Large intestine (tissue), 3 donors: ENCODE results near the gene COPS4. TPM values are rescaled to one million over a fixed set of nuclear protein-coding genes. Genes with fewer than 3 reads are reported as not detected.
"Not testable (repeated sequence)": the region's sequence is repeated elsewhere in the genome, so short reads cannot be mapped to it uniquely, and the experiment has no call there.

ENCODE experiments used
- DNase-seq, 2 donors: peaks; one replicate each; pipeline versions ENCODE4 v3.0.0 to v3.0.0-alpha.2; 2013
- H3K27ac ChIP-seq: one replicate; pipeline ENCODE4 v1.5.1; 2013; ENCODE audit warnings: low read length
- H3K27me3 ChIP-seq: 2 replicates; pipeline ENCODE4 v1.6.1; 2013; ENCODE audit warnings: low read length; ENCODE audit not compliant: control insufficient read depth, insufficient read depth
- H3K36me3 ChIP-seq: 2 replicates; pipeline ENCODE4 v1.6.1; 2013; ENCODE audit warnings: low read length; ENCODE audit not compliant: control insufficient read depth, insufficient read depth
- H3K4me1 ChIP-seq: one replicate; pipeline ENCODE4 v1.6.1; 2013; ENCODE audit warnings: low read length; ENCODE audit not compliant: control insufficient read depth, insufficient read depth
- H3K4me3 ChIP-seq: one replicate; pipeline ENCODE4 v1.5.1; 2013; ENCODE audit warnings: low read length
- H3K9me3 ChIP-seq: one replicate; pipeline ENCODE4 v1.6.1; 2013; ENCODE audit warnings: mild to moderate bottlenecking, low read depth, low read length, moderate library complexity; ENCODE audit not compliant: control insufficient read depth
- WGBS: methylation state at CpG from one replicate; pipeline ENCODE4 v1.1.5; 2013; ENCODE audit warnings: low lambda C conversion rate; ENCODE audit not compliant: insufficient coverage; 5-methylcytosine and 5-hydroxymethylcytosine counted together
- polyA plus RNA-seq: library from polyadenylated mRNA; unstranded; fragments of 120-200 nt; gene quantifications from one replicate; pipeline ENCODE4 v1.2.1, GENCODE V29; 2013

The COPS4 gene
- polyA plus RNA-seq, 1 donor, result 51.2 TPM

GRCh38 chr4:83109480-83110222 lies 74.7 kb downstream of the COPS4 start:
- H3K27me3 ChIP-seq, result no peaks in the 10 kb centered on the region
- peaks cover 8% of the 10 kb centered on the region for H3K36me3 ChIP-seq
- WGBS, result no CpG with 5 or more reads among the region's 64 CpGs
- H3K9me3 ChIP-seq, result no peaks in the 10 kb centered on the region
- peak in 1 of 2 donors; percentile 28 for DNase-seq
- H3K4me3 ChIP-seq, result peak overlapping the region; percentile 62
- H3K27ac ChIP-seq, result peak overlapping the region; percentile 77
- peaks cover 12% of the 10 kb centered on the region for H3K4me1 ChIP-seq

- peak overlapping the region; percentile 62 for H3K4me3 ChIP-seq
- H3K36me3 ChIP-seq, result peaks cover 1% of the 10 kb centered on the region
- H3K27me3 ChIP-seq, result no peaks in the 10 kb centered on the region
- WGBS, result 38% methylated on average over 1 of the region's 18 CpGs
- no peaks in the 10 kb centered on the region for H3K9me3 ChIP-seq
- peak; percentile 86 to 94 for DNase-seq
- H3K27ac ChIP-seq, result peak overlapping the region; percentile 77
- peaks cover 16% of the 10 kb centered on the region for H3K4me1 ChIP-seq
Measured at GRCh38 chr4:83110223-83110945, 75.4 kb downstream of the COPS4 start.

DNA sequence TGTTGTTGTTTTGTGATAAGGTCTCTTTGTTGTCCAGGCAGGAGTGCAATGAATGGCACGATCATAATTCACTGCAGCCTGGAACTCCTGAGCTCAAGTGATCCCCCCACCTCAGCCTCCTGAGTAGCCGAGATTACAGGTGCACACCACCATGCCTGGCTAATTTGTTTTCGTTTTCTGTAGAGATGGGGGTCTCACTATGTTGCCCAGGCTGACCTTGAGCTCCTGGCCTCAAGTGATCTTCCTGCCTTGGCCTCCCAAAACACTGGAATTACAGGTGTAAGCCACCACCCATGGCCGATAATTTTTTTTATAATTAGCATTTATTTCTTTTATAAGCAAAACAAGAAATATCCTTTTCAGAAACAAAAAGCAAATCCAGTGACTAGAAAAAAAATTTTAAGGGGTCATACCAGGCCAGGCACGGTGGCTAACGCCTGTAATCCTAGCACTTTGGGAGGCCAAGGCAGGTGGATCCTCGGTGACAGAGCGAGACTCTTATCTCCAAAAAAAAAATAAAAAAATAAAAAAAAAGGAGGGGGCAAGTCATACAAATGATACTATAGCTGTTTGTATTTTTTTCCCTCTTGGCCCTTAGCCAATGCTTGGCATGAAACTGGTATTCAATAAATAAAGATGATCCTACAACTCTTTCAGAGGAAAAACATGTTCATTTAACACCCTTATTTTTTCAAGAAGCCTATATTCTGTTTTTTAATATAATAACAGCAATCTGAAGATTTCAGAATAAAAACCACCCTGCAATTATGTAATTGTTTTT lies 76.2 kb downstream of the COPS4 start:
- H3K36me3 ChIP-seq, result no peaks in the 10 kb centered on the region
- H3K4me3 ChIP-seq, result peak overlapping the region; percentile 62
- no peaks in the 10 kb centered on the region for H3K27me3 ChIP-seq
- H3K9me3 ChIP-seq, result no peaks in the 10 kb centered on the region
- no peak for DNase-seq
- WGBS, result 93% methylated on average over 3 of the region's 8 CpGs
- peaks cover 22% of the 10 kb centered on the region for H3K4me1 ChIP-seq
- H3K27ac ChIP-seq, result peak overlapping the region; percentile 77

DNA sequence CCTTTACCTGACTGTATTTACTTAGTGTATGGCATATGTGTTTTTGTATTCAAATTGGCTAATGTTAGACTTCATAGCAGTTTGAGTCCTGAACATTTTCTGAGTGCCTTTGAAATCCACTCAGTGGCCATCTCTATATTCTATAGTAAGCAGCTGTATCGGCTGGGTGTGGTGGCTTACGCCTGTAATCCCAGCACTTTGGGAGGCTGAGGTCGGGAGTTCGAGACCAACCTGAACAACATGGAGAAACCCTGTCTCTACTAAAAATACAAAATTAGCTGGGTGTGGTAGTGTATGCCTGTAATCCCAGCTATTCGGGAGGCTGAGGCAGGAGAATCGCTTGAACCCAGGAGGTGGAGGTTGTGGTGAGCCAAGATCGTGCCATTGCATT lies 76.8 kb downstream of the COPS4 start:
- not testable (repeated sequence) for H3K27me3 ChIP-seq, H3K4me3 ChIP-seq, H3K36me3 ChIP-seq, H3K9me3 ChIP-seq, DNase-seq
- no CpG with 5 or more reads among the region's 7 CpGs for WGBS
- H3K27ac ChIP-seq, result peak overlapping the region; percentile 77
- peaks cover 22% of the 10 kb centered on the region for H3K4me1 ChIP-seq

DNA sequence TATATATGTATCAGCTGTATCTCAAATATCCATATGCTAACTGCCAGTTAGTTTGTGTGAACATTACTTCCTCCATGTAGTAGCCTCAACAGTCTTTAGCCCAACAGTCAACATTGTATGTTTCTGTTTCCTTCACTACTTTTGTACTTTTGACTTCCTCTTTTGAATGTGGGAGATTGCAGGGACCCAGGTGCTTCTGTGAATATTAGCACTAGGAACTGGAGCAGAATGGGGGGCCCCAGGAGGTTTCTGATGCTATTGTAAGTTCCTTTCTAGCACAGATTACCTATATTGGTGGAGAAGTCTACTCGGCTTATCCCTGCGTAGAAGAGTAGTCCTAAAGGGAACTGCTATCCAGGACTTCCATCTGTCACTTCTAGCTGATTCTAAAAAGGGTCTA lies 77.2 kb downstream of the COPS4 start:
- peak; percentile 12 to 65 for DNase-seq
- no CpG with 5 or more reads among the region's 2 CpGs for WGBS
- H3K4me1 ChIP-seq, result peaks cover 22% of the 10 kb centered on the region

GRCh38 chr4:83112678-83113428 lies 77.9 kb downstream of the COPS4 start:
- H3K4me1 ChIP-seq, result peaks cover 22% of the 10 kb centered on the region
- H3K27me3 ChIP-seq, result no peaks in the 10 kb centered on the region
- no peaks in the 10 kb centered on the region for H3K36me3 ChIP-seq
- 50% methylated on average over 2 of the region's 16 CpGs for WGBS
- H3K4me3 ChIP-seq, result peak overlapping the region; percentile 58
- no peaks in the 10 kb centered on the region for H3K9me3 ChIP-seq
- H3K27ac ChIP-seq, result peak overlapping the region; percentile 76
- peak in 1 of 2 donors; percentile 52 for DNase-seq

More for the DNA sequence above, 77.2 kb downstream of the COPS4 start:
- Histone ChIP-seq H3K27ac (peak overlapping the region; percentile 76), H3K9me3 (no peaks in the 10 kb centered on the region), H3K27me3 (no peaks in the 10 kb centered on the region), H3K4me3 (no peak overlapping the region), H3K36me3 (no peaks in the 10 kb centered on the region)

- no peaks in the 10 kb centered on the region for H3K9me3 ChIP-seq
- no peak for DNase-seq
- no CpG with 5 or more reads among the region's 3 CpGs for WGBS
- H3K36me3 ChIP-seq, result no peaks in the 10 kb centered on the region
- H3K4me1 ChIP-seq, result peaks cover 22% of the 10 kb centered on the region
- no peaks in the 10 kb centered on the region for H3K27me3 ChIP-seq
- H3K4me3 ChIP-seq, result peak overlapping the region; percentile 58
- peak overlapping the region; percentile 76 for H3K27ac ChIP-seq
Measured at GRCh38 chr4:83113429-83113786, 78.4 kb downstream of the COPS4 start.

DNA sequence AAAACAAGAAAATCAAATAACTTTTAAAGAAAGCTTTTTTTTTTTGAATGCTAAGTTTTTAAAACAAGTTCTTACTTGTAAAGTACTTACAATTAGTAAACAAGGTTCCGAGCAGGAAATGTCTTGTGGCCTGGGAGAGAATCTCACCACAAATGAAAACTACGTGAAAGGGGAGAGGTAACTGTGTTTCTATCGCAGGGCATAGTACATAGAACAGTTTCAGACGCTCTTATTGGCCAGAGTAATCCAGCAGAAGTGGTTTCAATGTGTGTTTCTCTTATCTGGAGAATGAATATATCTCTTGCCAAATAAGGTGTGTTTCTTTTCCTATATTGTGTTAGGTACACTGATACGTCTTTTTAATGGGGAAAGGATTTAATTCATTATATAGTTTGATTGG lies 79.6 kb downstream of the COPS4 start, which contains the start of gene PLAC8:
PLAC8 (minus strand) TSS at position 154 of the 400 bp plus-strand sequence. CDS start 6,808 bp downstream, outside the sequence.
- peak; percentile 83 to 90 for DNase-seq
- Histone ChIP-seq H3K36me3 (no peaks in the 10 kb centered on the region), H3K27me3 (no peaks in the 10 kb centered on the region), H3K4me3 (peak within 1 kb of the TSS; percentile 58), H3K9me3 (no peaks in the 10 kb centered on the region), H3K27ac (peak within 1 kb of the TSS; percentile 76), H3K4me1 (peaks cover 22% of the 10 kb centered on the region)
- 20% methylated on average over 1 of the region's 5 CpGs for WGBS

DNA sequence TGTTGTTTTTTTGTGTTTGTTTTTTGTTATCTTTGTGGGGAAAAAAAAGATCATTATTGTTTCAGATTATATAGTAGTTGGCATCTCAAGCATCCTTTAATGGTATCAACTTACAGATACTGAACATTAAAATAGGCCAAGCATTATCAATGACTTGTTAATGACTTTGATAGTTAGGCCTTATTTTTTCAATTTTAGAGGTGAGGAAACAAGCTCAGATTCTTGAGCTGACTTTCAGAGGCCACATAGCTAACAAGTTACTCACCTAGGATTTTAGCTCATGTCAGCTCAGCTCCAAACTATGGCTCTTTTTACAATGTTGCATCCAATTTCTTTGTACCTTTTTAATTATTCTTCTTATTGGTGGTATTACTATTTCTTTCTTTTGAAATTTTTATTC lies 80.0 kb downstream of the COPS4 start:
- no peak for DNase-seq
- Histone ChIP-seq H3K9me3 (no peaks in the 10 kb centered on the region), H3K27ac (peak overlapping the region; percentile 76), H3K36me3 (no peaks in the 10 kb centered on the region), H3K27me3 (no peaks in the 10 kb centered on the region), H3K4me1 (peaks cover 22% of the 10 kb centered on the region), H3K4me3 (peak overlapping the region; percentile 58)
